ENCODE data around the gene DIABLO.

- TF ChIP-seq CTCF (IDR thresholded peaks at IDR 0.05) (no peak), EP300 (IDR thresholded peaks at IDR 0.05) (no peak)
These were observed 33.4 kb downstream of the DIABLO start for GRCh38 chr12:122192441-122192840.
